ENCODE measurements around the gene DHCR7.
A peak's percentile ranks its signal among the peaks of the same experiment; 100 is the strongest.

DHCR7 gene

GRCh38 chr11:71442123-71442522, 6.1 kb downstream of the DHCR7 start:
- H3K27me3 Mint-ChIP-seq = no peaks in the 10 kb centered on the region
- H3K27ac Mint-ChIP-seq = no peak overlapping the region
- H3K36me3 Mint-ChIP-seq (ENCODE audit: low read depth) = peaks cover 65% of the 10 kb centered on the region
- H3K9me3 Mint-ChIP-seq = peaks cover 7% of the 10 kb centered on the region
- peaks cover 10% of the 10 kb centered on the region for H3K4me1 Mint-ChIP-seq (ENCODE audit: low read depth)
- no peak overlapping the region for H3K4me3 Mint-ChIP-seq

- Mint-ChIP-seq H3K27me3 (no peaks in the 10 kb centered on the region), H3K9me3 (peaks cover 6% of the 10 kb centered on the region), H3K36me3 (ENCODE audit: low read depth) (peaks cover 61% of the 10 kb centered on the region), H3K4me3 (no peak overlapping the region), H3K4me1 (ENCODE audit: low read depth) (peaks cover 1% of the 10 kb centered on the region), H3K27ac (no peak overlapping the region)
Measured at GRCh38 chr11:71441251-71441650, 6.9 kb downstream of the DHCR7 start.

DNA sequence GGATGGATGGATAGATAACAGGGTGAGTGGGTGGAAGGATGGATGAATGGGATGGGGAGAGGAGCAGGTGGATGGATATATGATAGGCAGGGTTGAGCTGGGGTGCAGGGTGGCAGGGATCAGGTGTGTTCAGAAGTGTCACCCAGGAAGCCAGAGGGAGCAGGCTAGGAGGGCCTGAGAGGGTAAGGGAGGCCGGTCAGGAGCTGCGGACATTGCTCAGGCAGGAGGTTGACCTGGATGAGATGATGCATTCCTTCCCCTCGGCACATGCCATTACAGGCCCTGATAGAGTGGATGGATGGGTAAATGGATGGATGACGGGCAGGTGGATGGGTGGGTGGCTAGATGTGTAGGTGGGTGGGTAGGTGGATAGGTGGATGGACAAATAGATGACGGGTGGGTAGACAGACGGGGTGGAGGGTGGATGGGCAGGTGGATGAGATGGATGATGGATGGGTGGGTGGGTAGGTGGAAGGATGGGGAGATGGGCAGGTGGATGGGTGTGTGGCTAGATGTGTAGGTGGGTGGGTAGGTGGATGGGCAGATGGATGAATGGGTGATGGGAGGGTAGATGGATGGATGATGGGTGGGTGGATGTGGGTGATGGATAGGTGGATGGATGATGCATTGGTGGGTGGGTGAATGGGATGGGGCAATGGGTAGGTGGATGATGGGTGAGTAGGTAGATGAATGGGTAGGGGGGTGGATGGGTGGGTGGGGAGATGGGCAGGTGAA, 8.0 kb downstream of the DHCR7 start:
- no peaks in the 10 kb centered on the region for H3K4me1 Mint-ChIP-seq (ENCODE audit: low read depth)
- no peaks in the 10 kb centered on the region for H3K9me3 Mint-ChIP-seq
- H3K36me3 Mint-ChIP-seq (ENCODE audit: low read depth) = peaks cover 55% of the 10 kb centered on the region
- no peak overlapping the region for H3K27ac Mint-ChIP-seq
- H3K4me3 Mint-ChIP-seq = no peak overlapping the region
- H3K27me3 Mint-ChIP-seq = no peaks in the 10 kb centered on the region

DNA sequence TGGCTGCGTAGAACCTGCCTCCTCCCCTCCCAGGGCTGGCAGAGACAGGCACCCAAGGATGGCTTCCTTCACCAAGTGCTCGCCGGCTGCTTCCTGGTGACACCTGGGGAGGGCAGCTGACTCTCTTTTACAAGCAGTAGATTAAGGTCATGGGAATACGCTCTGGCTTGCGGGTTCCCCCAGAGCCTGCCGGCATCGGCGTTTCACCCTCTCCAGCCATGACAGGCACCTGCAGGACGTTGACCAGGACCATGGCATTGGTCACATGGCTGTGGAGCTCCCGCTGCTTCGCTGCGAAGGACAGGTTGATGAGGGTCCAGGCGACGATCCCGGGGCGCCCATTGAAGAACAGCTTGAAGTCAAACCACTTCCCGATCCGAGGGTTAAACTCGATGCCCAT, 9.5 kb downstream of the DHCR7 start:
- Mint-ChIP-seq H3K27me3 (no peaks in the 10 kb centered on the region), H3K36me3 (ENCODE audit: low read depth) (peaks cover 48% of the 10 kb centered on the region), H3K9me3 (no peaks in the 10 kb centered on the region), H3K4me3 (no peak overlapping the region), H3K4me1 (ENCODE audit: low read depth) (no peaks in the 10 kb centered on the region), H3K27ac (no peak overlapping the region)

- Mint-ChIP-seq H3K9me3 (no peaks in the 10 kb centered on the region), H3K4me1 (ENCODE audit: low read depth) (no peaks in the 10 kb centered on the region), H3K27me3 (no peaks in the 10 kb centered on the region), H3K4me3 (no peak overlapping the region), H3K27ac (no peak overlapping the region), H3K36me3 (ENCODE audit: low read depth) (peaks cover 43% of the 10 kb centered on the region)
Measured at GRCh38 chr11:71437879-71438278, 10.3 kb downstream of the DHCR7 start.

- H3K36me3 Mint-ChIP-seq (ENCODE audit: low read depth) = peaks cover 39% of the 10 kb centered on the region
Measured at GRCh38 chr11:71437399-71437798, 10.8 kb downstream of the DHCR7 start.

GRCh38 chr11:71436861-71437260, 11.3 kb downstream of the DHCR7 start:
- Mint-ChIP-seq H3K36me3 (ENCODE audit: low read depth) (peaks cover 35% of the 10 kb centered on the region), H3K9me3 (no peaks in the 10 kb centered on the region), H3K27me3 (no peaks in the 10 kb centered on the region), H3K4me3 (no peak overlapping the region), H3K27ac (no peak overlapping the region), H3K4me1 (ENCODE audit: low read depth) (no peaks in the 10 kb centered on the region)

More at GRCh38 chr11:71437399-71437798, 10.8 kb downstream of the DHCR7 start:
- Mint-ChIP-seq H3K27ac (no peak overlapping the region), H3K4me1 (ENCODE audit: low read depth) (no peaks in the 10 kb centered on the region), H3K4me3 (no peak overlapping the region), H3K27me3 (no peaks in the 10 kb centered on the region), H3K9me3 (no peaks in the 10 kb centered on the region)

GRCh38 chr11:71435278-71435951, 12.8 kb downstream of the DHCR7 start:
- no peak overlapping the region for H3K27ac Mint-ChIP-seq
- H3K36me3 Mint-ChIP-seq (ENCODE audit: low read depth) = peaks cover 29% of the 10 kb centered on the region

DNA sequence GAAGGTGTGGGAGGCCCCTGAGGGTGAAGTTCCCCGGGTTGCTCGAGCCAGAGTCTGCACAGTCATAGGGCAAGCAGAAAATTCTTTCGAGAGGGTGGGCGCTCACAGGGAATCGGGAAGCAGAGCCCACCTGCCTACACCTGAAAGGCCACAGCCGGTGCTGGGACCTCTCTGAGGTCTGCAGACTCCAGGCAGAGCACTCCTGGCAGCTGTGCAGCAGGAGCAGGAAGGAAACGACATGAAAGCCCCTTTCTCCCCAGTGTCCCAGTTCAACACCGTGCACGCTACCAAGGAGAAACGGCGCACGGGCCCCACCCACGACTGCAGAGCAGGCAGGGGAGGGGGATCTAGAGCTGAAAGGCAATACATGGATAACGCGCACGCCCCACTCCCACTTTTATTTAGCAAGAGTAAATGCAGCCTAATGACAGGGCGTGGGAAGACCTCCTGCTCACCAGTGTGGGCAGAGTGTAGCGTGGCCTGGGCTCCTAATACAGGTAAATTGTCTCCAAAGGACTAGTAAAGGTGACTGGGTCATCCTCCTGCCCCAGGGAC, 13.5 kb downstream of the DHCR7 start:
- H3K4me1 Mint-ChIP-seq (ENCODE audit: low read depth) = no peaks in the 10 kb centered on the region
- H3K9me3 Mint-ChIP-seq = no peaks in the 10 kb centered on the region
- H3K27ac Mint-ChIP-seq = no peak overlapping the region
- no peaks in the 10 kb centered on the region for H3K27me3 Mint-ChIP-seq
- H3K4me3 Mint-ChIP-seq = no peak overlapping the region
- peaks cover 22% of the 10 kb centered on the region for H3K36me3 Mint-ChIP-seq (ENCODE audit: low read depth)

More at GRCh38 chr11:71435278-71435951, 12.8 kb downstream of the DHCR7 start:
- Mint-ChIP-seq H3K4me1 (ENCODE audit: low read depth) (no peaks in the 10 kb centered on the region), H3K9me3 (no peaks in the 10 kb centered on the region), H3K4me3 (no peak overlapping the region), H3K27me3 (no peaks in the 10 kb centered on the region)

GRCh38 chr11:71433648-71434450, 14.3 kb downstream of the DHCR7 start:
- Mint-ChIP-seq H3K27me3 (no peaks in the 10 kb centered on the region), H3K36me3 (ENCODE audit: low read depth) (peaks cover 19% of the 10 kb centered on the region), H3K4me1 (ENCODE audit: low read depth) (peaks cover 5% of the 10 kb centered on the region), H3K9me3 (no peaks in the 10 kb centered on the region), H3K27ac (no peak overlapping the region), H3K4me3 (no peak overlapping the region)

GRCh38 chr11:71432761-71433647, 15.2 kb downstream of the DHCR7 start:
- Mint-ChIP-seq H3K27me3 (no peaks in the 10 kb centered on the region), H3K36me3 (ENCODE audit: low read depth) (peaks cover 13% of the 10 kb centered on the region), H3K27ac (peak overlapping the region; percentile 22), H3K4me3 (no peak overlapping the region), H3K9me3 (peaks cover 6% of the 10 kb centered on the region), H3K4me1 (ENCODE audit: low read depth) (peaks cover 5% of the 10 kb centered on the region)

- Mint-ChIP-seq H3K27ac (no peak overlapping the region), H3K9me3 (peaks cover 6% of the 10 kb centered on the region), H3K4me3 (no peak overlapping the region), H3K27me3 (no peaks in the 10 kb centered on the region), H3K36me3 (ENCODE audit: low read depth) (peaks cover 8% of the 10 kb centered on the region), H3K4me1 (ENCODE audit: low read depth) (peaks cover 14% of the 10 kb centered on the region)
Measured at GRCh38 chr11:71431271-71431670, 16.9 kb downstream of the DHCR7 start.

GRCh38 chr11:71430166-71430565, 18.0 kb downstream of the DHCR7 start:
- Mint-ChIP-seq H3K27me3 (no peaks in the 10 kb centered on the region), H3K4me1 (ENCODE audit: low read depth) (peaks cover 23% of the 10 kb centered on the region), H3K4me3 (no peak overlapping the region), H3K36me3 (ENCODE audit: low read depth) (peaks cover 4% of the 10 kb centered on the region), H3K9me3 (peaks cover 6% of the 10 kb centered on the region), H3K27ac (no peak overlapping the region)

- Mint-ChIP-seq H3K27me3 (no peaks in the 10 kb centered on the region), H3K4me1 (ENCODE audit: low read depth) (peaks cover 23% of the 10 kb centered on the region), H3K36me3 (ENCODE audit: low read depth) (no peaks in the 10 kb centered on the region), H3K9me3 (peaks cover 6% of the 10 kb centered on the region), H3K27ac (no peak overlapping the region), H3K4me3 (no peak overlapping the region)
Measured at GRCh38 chr11:71429701-71430100, 18.5 kb downstream of the DHCR7 start.

Data from stimulated activated naive CD8-positive, alpha-beta T cell treated with anti-CD3 and anti-CD28 coated beads, Interleukin-15, Interleukin-2, amounts not matched to agents 100 ng/mL and 50 ng/mL, for 24 hours (primary cell).